SW 1271 (cell line): ENCODE data around the gene SYT17.

Experiments used
- DNase-seq, 2 experiments: peaks; one replicate each; lab custom pipeline; 2025; lab: John Stamatoyannopoulos, UW

Gene SYT17

DNA sequence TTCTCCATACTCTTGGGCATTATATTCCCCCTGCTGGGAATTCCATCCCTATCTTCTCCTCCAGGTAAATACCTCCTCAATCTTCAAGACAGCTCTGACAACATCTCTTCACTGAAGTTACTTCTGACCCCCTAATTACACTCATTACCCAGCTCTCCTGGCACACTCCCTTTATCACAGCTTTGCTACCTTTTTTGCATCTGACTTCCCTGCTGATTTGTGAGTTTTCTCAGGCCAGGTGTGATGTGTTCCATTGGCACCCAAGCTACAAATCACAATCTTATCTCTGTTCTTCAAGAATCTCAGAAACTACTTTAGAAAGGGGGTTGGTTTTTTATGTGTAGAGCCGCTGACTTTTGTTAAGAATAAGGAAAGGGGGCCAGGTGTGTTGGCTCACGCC is 131.5 kb downstream of the SYT17 start:
- DNase-seq = no peak

- DNase-seq = no peak
These were observed 133.9 kb downstream of the SYT17 start for GRCh38 chr16:19301931-19302330.

GRCh38 chr16:19304750-19305149 is 136.7 kb downstream of the SYT17 start:
- no peak for DNase-seq

- DNase-seq = no peak
These were observed 137.4 kb downstream of the SYT17 start for GRCh38 chr16:19305443-19305842.

DNA sequence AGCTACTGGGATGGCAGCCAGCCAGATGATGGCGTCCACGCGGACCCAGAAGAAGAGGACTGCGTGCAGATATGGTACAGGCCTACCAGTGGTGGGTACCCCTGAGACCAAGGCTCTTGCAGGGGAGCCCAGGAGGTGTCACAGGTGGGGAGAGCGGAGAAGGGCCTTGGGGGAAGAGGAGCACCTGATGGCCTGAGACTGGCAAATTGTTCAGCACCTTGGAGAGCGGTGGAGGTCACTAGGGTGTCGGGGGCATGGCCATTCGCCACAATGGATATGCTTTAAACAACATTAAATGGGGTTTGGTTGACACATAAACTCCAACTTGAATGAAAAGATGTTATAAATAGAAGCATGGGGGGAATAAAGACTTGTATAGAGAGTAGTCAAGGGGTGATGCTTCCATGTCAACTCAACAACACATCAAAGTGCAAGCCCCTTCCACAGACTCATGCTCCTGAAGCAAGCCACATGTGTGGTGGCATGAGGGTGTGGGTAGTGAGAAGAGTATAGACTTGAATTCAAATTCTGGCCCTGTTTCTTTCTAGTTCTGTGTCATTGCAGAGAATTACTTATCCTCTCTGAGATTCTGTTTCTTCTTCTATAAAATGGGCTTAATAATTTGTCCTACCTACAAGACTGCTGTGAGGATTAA is 139.7 kb downstream of the SYT17 start:
- DNase-seq = no peak

DNA sequence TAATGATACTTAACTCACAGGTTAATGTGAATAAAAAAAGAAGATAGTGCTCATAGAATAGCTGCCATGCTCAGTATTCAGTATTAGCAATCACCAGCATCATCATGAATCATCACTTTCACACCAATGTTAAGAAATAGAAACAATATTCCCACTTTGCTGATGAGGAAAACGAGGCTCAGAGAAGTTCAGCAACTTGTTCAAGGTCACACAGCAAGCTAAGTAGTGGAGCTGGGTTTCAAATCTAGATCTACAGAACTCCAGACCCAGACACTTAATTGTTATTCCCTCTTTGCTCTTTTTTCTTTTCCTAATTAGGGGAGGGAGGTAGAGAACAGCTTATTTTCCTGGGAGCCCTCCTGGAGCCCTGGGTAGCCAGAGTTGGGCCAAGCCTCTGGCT is 140.4 kb downstream of the SYT17 start:
- DNase-seq = no peak

GRCh38 chr16:19309178-19309577 is 141.1 kb downstream of the SYT17 start:
- no peak for DNase-seq

DNA sequence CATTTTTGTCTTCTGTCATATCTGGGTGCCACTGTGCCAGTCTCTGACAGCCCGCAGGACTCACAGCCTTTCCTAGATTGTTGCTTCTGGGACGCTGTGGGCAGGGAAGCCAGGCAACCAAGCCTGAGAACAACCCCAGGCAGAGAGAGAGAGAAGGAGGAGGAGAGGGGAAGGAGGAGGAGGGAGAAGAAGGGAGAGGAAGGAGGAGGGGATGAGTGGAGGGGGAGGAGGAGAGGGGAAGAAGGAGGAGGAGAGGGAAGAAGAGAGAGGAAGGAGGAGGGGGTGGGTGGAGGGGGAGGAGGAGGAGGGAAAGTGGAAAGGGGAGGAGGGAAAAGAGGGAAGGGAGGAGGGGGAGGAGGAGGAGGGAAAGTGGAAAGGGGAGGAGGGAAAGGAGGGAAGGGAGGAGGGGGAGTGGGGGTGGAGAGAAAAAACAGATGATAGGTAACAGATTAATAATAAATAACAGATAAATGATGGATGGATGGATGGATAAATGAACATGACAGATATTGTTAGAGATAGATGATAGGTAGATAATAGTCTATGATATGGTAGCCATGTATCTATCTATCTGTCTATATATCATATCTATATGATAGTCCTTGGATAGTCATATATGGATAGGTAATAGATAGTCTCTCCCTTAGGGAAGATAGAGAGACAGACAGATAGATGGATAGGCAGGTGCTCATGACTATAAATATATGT is 146.8 kb downstream of the SYT17 start:
- DNase-seq = no peak

DNA sequence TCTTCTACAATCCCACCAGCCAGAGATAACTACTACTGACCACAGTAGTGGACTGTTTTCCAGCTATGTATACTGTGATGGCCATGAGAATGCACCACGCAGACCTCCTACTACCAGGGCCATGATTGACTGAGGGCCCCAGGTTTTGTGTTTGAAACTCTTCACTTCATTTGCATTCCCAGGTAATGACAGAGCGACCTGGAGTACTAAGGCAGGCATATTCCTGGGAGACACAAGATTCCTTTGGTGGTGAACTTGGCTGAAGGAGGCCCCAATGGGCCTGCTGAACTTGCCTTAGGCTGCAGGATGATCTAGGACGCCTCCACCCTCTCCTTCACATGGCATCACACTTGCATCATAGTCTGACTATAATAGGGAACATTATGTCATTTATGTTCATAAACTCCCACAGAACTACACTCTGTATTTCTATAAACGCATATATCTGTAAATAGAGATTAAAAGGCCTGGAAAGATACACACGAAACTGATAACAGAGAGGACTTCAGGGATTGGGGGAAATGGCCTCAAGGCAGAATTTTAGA is 147.9 kb downstream of the SYT17 start:
- DNase-seq = no peak

DNA sequence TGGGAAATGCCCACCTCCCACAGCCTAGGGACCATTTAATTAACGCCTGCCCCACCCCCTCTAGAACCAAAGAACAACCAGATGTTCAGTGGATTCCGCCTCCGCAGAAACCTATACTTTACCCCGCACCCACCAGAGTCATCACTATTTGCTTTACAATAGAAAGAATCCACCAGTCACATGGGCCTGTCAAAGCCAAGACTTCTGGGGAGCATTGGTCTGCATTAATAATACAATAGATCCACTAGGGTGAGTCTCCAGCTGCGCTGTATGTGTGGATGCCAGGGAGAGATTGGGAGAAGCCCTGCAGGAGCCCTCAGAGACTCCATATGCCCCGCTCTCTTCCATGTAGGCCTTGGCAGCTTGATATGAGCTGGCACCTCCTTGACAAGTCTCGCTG is 148.8 kb downstream of the SYT17 start:
- DNase-seq = no peak
